ENCODE data around the gene PPM1E.

The PPM1E gene

GRCh38 chr17:58918884-58919283 is 163.2 kb downstream of the PPM1E start:
- Mint-ChIP-seq H3K9me3 (no peaks in the 10 kb centered on the region), H3K36me3 (ENCODE audit: low read depth) (no peaks in the 10 kb centered on the region), H3K4me1 (no peaks in the 10 kb centered on the region), H3K4me3 (no peak overlapping the region), H3K27ac (no peak overlapping the region), H3K27me3 (ENCODE audit: low read depth, poor library complexity) (no peaks in the 10 kb centered on the region)
- no peak for TF ChIP-seq CTCF (IDR thresholded peaks at IDR 0.05)
- no peak for DNase-seq

- Mint-ChIP-seq H3K27ac (no peak overlapping the region), H3K36me3 (ENCODE audit: low read depth) (no peaks in the 10 kb centered on the region), H3K9me3 (no peaks in the 10 kb centered on the region), H3K4me1 (no peaks in the 10 kb centered on the region), H3K4me3 (no peak overlapping the region), H3K27me3 (ENCODE audit: low read depth, poor library complexity) (peaks cover 2% of the 10 kb centered on the region)
- DNase-seq = no peak
- no peak for TF ChIP-seq CTCF (IDR thresholded peaks at IDR 0.05)
These were observed 165.1 kb downstream of the PPM1E start for GRCh38 chr17:58920773-58921172.

GRCh38 chr17:58932956-58933355 is 177.3 kb downstream of the PPM1E start:
- H3K4me1 Mint-ChIP-seq = no peaks in the 10 kb centered on the region
- peaks cover 8% of the 10 kb centered on the region for H3K27me3 Mint-ChIP-seq (ENCODE audit: low read depth, poor library complexity)
- H3K36me3 Mint-ChIP-seq (ENCODE audit: low read depth) = no peaks in the 10 kb centered on the region
- TF ChIP-seq CTCF (IDR thresholded peaks at IDR 0.05) = no peak
- DNase-seq = no peak
- H3K27ac Mint-ChIP-seq = no peak overlapping the region
- H3K9me3 Mint-ChIP-seq = no peaks in the 10 kb centered on the region
- no peak overlapping the region for H3K4me3 Mint-ChIP-seq

GRCh38 chr17:58936295-58936694 is 180.6 kb downstream of the PPM1E start:
- no peak overlapping the region for H3K27ac Mint-ChIP-seq
- no peak for DNase-seq
- H3K9me3 Mint-ChIP-seq = no peaks in the 10 kb centered on the region
- H3K36me3 Mint-ChIP-seq (ENCODE audit: low read depth) = no peaks in the 10 kb centered on the region
- H3K27me3 Mint-ChIP-seq (ENCODE audit: low read depth, poor library complexity) = peaks cover 3% of the 10 kb centered on the region
- H3K4me1 Mint-ChIP-seq = no peaks in the 10 kb centered on the region
- no peak for TF ChIP-seq CTCF (IDR thresholded peaks at IDR 0.05)
- no peak overlapping the region for H3K4me3 Mint-ChIP-seq

GRCh38 chr17:58944166-58944565 is 188.5 kb downstream of the PPM1E start:
- Mint-ChIP-seq H3K9me3 (peaks cover 19% of the 10 kb centered on the region), H3K27me3 (ENCODE audit: low read depth, poor library complexity) (no peaks in the 10 kb centered on the region), H3K4me3 (no peak overlapping the region), H3K4me1 (no peaks in the 10 kb centered on the region), H3K27ac (no peak overlapping the region), H3K36me3 (ENCODE audit: low read depth) (peaks cover 10% of the 10 kb centered on the region)
- DNase-seq = no peak
- no peak for TF ChIP-seq CTCF (IDR thresholded peaks at IDR 0.05)

- Mint-ChIP-seq H3K36me3 (ENCODE audit: low read depth) (peaks cover 25% of the 10 kb centered on the region), H3K4me3 (no peak overlapping the region), H3K4me1 (no peaks in the 10 kb centered on the region), H3K27ac (no peak overlapping the region), H3K9me3 (peaks cover 49% of the 10 kb centered on the region), H3K27me3 (ENCODE audit: low read depth, poor library complexity) (no peaks in the 10 kb centered on the region)
- DNase-seq = no peak
- no peak for TF ChIP-seq CTCF (IDR thresholded peaks at IDR 0.05)
These were observed 191.8 kb downstream of the PPM1E start for GRCh38 chr17:58947411-58947810.

Data from nephron progenitor cell (in vitro differentiated cells).